BLaER1 (cell line): Measurements from ENCODE around the gene CNTNAP5.

Source experiments
- H3K27ac ChIP-seq: shearing (Covaris generic); formaldehyde crosslinking; 2 replicates; pipeline ENCODE4 v1.8.1; 2022
- H3K27me3 ChIP-seq: shearing (Covaris generic); formaldehyde crosslinking; 2 replicates; pipeline ENCODE4 v1.8.1; 2022
- H3K36me3 ChIP-seq: shearing (Covaris generic); formaldehyde crosslinking; 2 replicates; pipeline ENCODE4 v1.8.1; 2022
- H3K4me1 ChIP-seq: shearing (Covaris generic); formaldehyde crosslinking; 2 replicates; pipeline ENCODE4 v1.8.1; 2022
- H3K4me2 ChIP-seq: shearing (Covaris generic); formaldehyde crosslinking; 2 replicates; pipeline ENCODE4 v1.8.1; 2022
- H3K4me3 ChIP-seq: shearing (Covaris generic); formaldehyde crosslinking; 2 replicates; pipeline ENCODE4 v1.8.1; 2022
- H3K9ac ChIP-seq: shearing (Covaris generic); formaldehyde crosslinking; 2 replicates; pipeline ENCODE4 v1.8.1; 2022
- H3K9me3 ChIP-seq: shearing (Covaris generic); formaldehyde crosslinking; 2 replicates; pipeline ENCODE4 v1.8.1; 2022
- H4K20me1 ChIP-seq: shearing (Covaris generic); formaldehyde crosslinking; 2 replicates; pipeline ENCODE4 v1.8.1; 2022
- Cebpa-rat ChIP-seq: shearing (Covaris generic); IDR thresholded peaks from 2 replicates; pipeline ENCODE4 v1.8.1; 2022

CNTNAP5 gene

GRCh38 chr2:124104914-124105313 is 79.8 kb downstream of the CNTNAP5 start:
- TF ChIP-seq Cebpa-rat: no peak
- H3K9ac ChIP-seq: no peak overlapping the region
- H3K4me3 ChIP-seq: no peak overlapping the region

GRCh38 chr2:124112206-124112605 is 87.1 kb downstream of the CNTNAP5 start:
- no peaks in the 10 kb centered on the region for H3K36me3 ChIP-seq
- no peaks in the 10 kb centered on the region for H3K27me3 ChIP-seq
- H3K27ac ChIP-seq: no peak overlapping the region
- H3K9ac ChIP-seq: no peak overlapping the region
- no peak for TF ChIP-seq Cebpa-rat
- no peak overlapping the region for H3K4me3 ChIP-seq
- H3K4me1 ChIP-seq: no peaks in the 10 kb centered on the region
- H4K20me1 ChIP-seq: no peaks in the 10 kb centered on the region
- H3K4me2 ChIP-seq: no peak overlapping the region
- no peaks in the 10 kb centered on the region for H3K9me3 ChIP-seq

More at GRCh38 chr2:124104914-124105313, 79.8 kb downstream of the CNTNAP5 start:
- no peak overlapping the region for H3K4me2 ChIP-seq
- no peaks in the 10 kb centered on the region for H3K9me3 ChIP-seq
- no peak overlapping the region for H3K27ac ChIP-seq
- no peaks in the 10 kb centered on the region for H3K27me3 ChIP-seq
- no peaks in the 10 kb centered on the region for H3K4me1 ChIP-seq
- H4K20me1 ChIP-seq: no peaks in the 10 kb centered on the region
- no peaks in the 10 kb centered on the region for H3K36me3 ChIP-seq

GRCh38 chr2:124112966-124113365 is 87.9 kb downstream of the CNTNAP5 start:
- Histone ChIP-seq H3K27ac (no peak overlapping the region), H3K4me1 (no peaks in the 10 kb centered on the region), H3K4me2 (no peak overlapping the region), H4K20me1 (no peaks in the 10 kb centered on the region), H3K4me3 (no peak overlapping the region), H3K9me3 (no peaks in the 10 kb centered on the region), H3K27me3 (no peaks in the 10 kb centered on the region), H3K36me3 (no peaks in the 10 kb centered on the region), H3K9ac (no peak overlapping the region)
- no peak for TF ChIP-seq Cebpa-rat

GRCh38 chr2:124120246-124120645 is 95.2 kb downstream of the CNTNAP5 start:
- Histone ChIP-seq H3K9ac (no peak overlapping the region), H3K4me2 (no peak overlapping the region), H3K4me3 (no peak overlapping the region), H3K27me3 (no peaks in the 10 kb centered on the region), H3K27ac (no peak overlapping the region), H3K9me3 (no peaks in the 10 kb centered on the region), H3K4me1 (no peaks in the 10 kb centered on the region), H3K36me3 (no peaks in the 10 kb centered on the region), H4K20me1 (no peaks in the 10 kb centered on the region)
- TF ChIP-seq Cebpa-rat: no peak

- H3K4me2 ChIP-seq: no peak overlapping the region
- no peaks in the 10 kb centered on the region for H3K36me3 ChIP-seq
- H3K9ac ChIP-seq: no peak overlapping the region
- no peak overlapping the region for H3K4me3 ChIP-seq
- H3K27ac ChIP-seq: no peak overlapping the region
- no peaks in the 10 kb centered on the region for H3K9me3 ChIP-seq
- no peaks in the 10 kb centered on the region for H3K27me3 ChIP-seq
- H3K4me1 ChIP-seq: no peaks in the 10 kb centered on the region
- H4K20me1 ChIP-seq: no peaks in the 10 kb centered on the region
- no peak for TF ChIP-seq Cebpa-rat
These were observed 96.0 kb downstream of the CNTNAP5 start for GRCh38 chr2:124121106-124121505.

GRCh38 chr2:124121760-124122275 is 96.7 kb downstream of the CNTNAP5 start:
- H3K4me3 ChIP-seq: no peak overlapping the region
- H3K27ac ChIP-seq: no peak overlapping the region
- H3K4me2 ChIP-seq: no peak overlapping the region
- no peaks in the 10 kb centered on the region for H3K9me3 ChIP-seq
- no peaks in the 10 kb centered on the region for H3K36me3 ChIP-seq
- TF ChIP-seq Cebpa-rat: no peak
- H3K4me1 ChIP-seq: no peaks in the 10 kb centered on the region
- H4K20me1 ChIP-seq: no peaks in the 10 kb centered on the region
- no peaks in the 10 kb centered on the region for H3K27me3 ChIP-seq
- no peak overlapping the region for H3K9ac ChIP-seq

- H3K9ac ChIP-seq: no peak overlapping the region
- no peaks in the 10 kb centered on the region for H3K9me3 ChIP-seq
- no peaks in the 10 kb centered on the region for H4K20me1 ChIP-seq
- no peak overlapping the region for H3K4me2 ChIP-seq
- no peaks in the 10 kb centered on the region for H3K27me3 ChIP-seq
- H3K4me3 ChIP-seq: no peak overlapping the region
- TF ChIP-seq Cebpa-rat: no peak
- no peaks in the 10 kb centered on the region for H3K36me3 ChIP-seq
- no peaks in the 10 kb centered on the region for H3K4me1 ChIP-seq
- no peak overlapping the region for H3K27ac ChIP-seq
These were observed 97.3 kb downstream of the CNTNAP5 start for GRCh38 chr2:124122340-124122739.

GRCh38 chr2:124131276-124131675 is 106.2 kb downstream of the CNTNAP5 start:
- Histone ChIP-seq H3K27me3 (no peaks in the 10 kb centered on the region), H3K4me2 (no peak overlapping the region), H3K36me3 (no peaks in the 10 kb centered on the region), H3K4me3 (no peak overlapping the region), H3K4me1 (no peaks in the 10 kb centered on the region), H3K9ac (no peak overlapping the region), H4K20me1 (no peaks in the 10 kb centered on the region), H3K27ac (no peak overlapping the region), H3K9me3 (no peaks in the 10 kb centered on the region)
- no peak for TF ChIP-seq Cebpa-rat

- Histone ChIP-seq H3K4me3 (no peak overlapping the region), H3K27me3 (no peaks in the 10 kb centered on the region), H3K27ac (no peak overlapping the region), H3K9ac (no peak overlapping the region), H3K4me1 (no peaks in the 10 kb centered on the region; the same call in 1 of the 2 replicates), H3K9me3 (no peaks in the 10 kb centered on the region), H3K4me2 (no peak overlapping the region), H3K36me3 (no peaks in the 10 kb centered on the region), H4K20me1 (no peaks in the 10 kb centered on the region)
- no peak for TF ChIP-seq Cebpa-rat
These were observed 111.0 kb downstream of the CNTNAP5 start for GRCh38 chr2:124136110-124136509.

GRCh38 chr2:124138076-124138475 is 113.0 kb downstream of the CNTNAP5 start:
- Histone ChIP-seq H3K9me3 (no peaks in the 10 kb centered on the region), H3K27ac (no peak overlapping the region), H3K36me3 (no peaks in the 10 kb centered on the region), H3K4me2 (no peak overlapping the region), H4K20me1 (no peaks in the 10 kb centered on the region), H3K4me3 (no peak overlapping the region), H3K9ac (no peak overlapping the region), H3K4me1 (no peaks in the 10 kb centered on the region; the same call in 1 of the 2 replicates), H3K27me3 (no peaks in the 10 kb centered on the region)
- TF ChIP-seq Cebpa-rat: no peak

- H4K20me1 ChIP-seq: no peaks in the 10 kb centered on the region
- TF ChIP-seq Cebpa-rat: no peak
- H3K36me3 ChIP-seq: no peaks in the 10 kb centered on the region
- no peaks in the 10 kb centered on the region for H3K27me3 ChIP-seq
- no peak overlapping the region for H3K9ac ChIP-seq
- no peak overlapping the region for H3K4me2 ChIP-seq
- H3K4me3 ChIP-seq: no peak overlapping the region
- H3K27ac ChIP-seq: no peak overlapping the region
- H3K4me1 ChIP-seq: no peaks in the 10 kb centered on the region
- no peaks in the 10 kb centered on the region for H3K9me3 ChIP-seq
These were observed 120.9 kb downstream of the CNTNAP5 start for GRCh38 chr2:124145982-124146381.
